GM19025 (cell line): ENCODE measurements around the gene NRXN2.

ENCODE experiments used
- ATAC-seq: cut with Tn5 transposase; IDR thresholded peaks from one replicate; pipeline ENCODE4 v1.9.1; 2021; ENCODE audit warnings: mild to moderate bottlenecking, low read depth, moderate library complexity; ENCODE audit not compliant: unreplicated experiment

NRXN2 gene

GRCh38 chr11:64723907-64724862 lies 1.2 kb upstream of the NRXN2 start:
- no peak for ATAC-seq

DNA sequence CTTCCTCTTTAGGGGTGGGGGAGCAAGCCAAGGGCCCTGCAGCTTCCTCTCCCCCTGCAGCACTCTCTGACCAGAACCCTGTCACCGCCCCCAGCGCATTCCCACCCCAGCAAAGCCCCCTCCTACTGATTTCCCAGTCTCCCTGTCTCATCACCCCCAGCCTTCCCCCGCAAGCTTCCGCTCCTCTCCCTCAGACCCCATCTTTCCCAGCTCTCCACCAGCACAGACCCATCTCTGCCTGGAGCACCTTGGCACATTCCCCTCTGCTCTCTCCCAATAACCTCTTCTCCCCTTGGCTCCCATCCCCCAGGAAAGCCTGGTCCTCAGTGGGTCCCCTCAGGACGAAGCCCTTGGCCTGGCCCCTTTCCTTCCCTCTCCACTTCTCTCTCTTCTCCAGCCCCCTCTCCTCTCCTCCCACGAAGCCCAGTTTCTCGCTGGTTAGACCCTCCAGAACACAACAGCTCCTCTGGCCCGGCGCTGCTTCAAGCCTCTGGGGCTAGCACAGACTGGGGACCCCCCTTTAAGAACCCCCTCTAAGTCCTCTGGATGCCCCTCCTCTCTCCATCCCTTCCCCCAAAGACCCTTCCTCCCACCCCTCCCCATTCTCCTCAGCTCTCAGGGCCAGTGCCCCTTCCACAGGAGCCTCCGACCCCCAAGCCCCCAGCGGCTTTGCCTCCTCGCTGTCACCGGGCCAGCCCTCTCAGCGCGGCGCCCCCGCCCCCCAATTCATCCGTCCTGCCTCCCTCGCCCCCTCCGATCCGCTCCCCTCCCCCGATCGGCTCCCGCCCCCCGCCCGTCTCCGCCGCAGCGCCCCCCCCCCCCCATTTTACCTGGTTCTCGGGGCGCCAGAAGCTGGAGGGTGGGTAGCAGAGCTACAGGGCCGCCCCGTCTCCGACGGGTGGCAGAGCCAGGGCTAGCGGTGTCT lies 594 bp downstream of the NRXN2 start:
- ATAC-seq, result no peak

DNA sequence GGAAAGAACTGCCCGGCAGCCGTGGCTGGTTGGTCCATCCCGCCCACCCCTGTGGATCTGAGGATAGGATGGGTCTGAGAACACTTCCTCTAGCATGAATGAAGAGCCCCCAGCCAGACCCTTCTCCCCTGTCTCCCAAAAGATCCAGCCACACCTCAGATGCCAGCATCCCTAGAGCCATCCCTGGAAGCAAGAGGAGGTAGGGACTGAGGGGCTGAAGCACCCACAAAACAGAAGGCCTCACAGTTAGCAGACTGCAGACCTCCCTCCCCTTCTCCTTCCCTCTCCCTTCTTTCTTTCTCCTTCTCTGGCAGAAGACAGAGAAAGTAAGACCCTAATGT lies 1.7 kb downstream of the NRXN2 start:
- ATAC-seq, result no peak

- no peak for ATAC-seq
Measured at GRCh38 chr11:64720640-64721358, 2.2 kb downstream of the NRXN2 start.

- ATAC-seq, result no peak
Measured at GRCh38 chr11:64720167-64720566, 2.8 kb downstream of the NRXN2 start.

DNA sequence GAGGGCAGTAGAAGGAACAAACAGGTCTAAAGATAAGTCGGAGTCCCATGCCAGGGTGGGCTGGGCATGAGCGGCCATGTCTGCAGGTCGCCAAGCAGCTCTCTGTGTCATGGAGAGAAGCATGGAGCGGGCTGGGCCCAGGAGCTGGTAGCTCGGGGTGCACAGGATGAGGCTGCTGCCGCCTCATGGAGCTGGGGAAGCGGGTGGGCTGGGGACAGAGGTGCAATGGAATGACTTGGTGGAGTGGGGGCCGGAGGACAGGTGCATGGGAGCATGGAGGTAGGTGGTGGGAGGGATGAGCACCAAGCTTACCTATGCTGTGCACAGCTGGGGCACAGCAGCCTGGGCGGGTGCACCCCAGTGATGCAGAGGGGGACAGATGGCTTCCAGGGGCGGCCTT lies 3.6 kb downstream of the NRXN2 start:
- ATAC-seq, result no peak

GRCh38 chr11:64718780-64719124 lies 4.2 kb downstream of the NRXN2 start:
- ATAC-seq, result no peak

- no peak for ATAC-seq
Measured at GRCh38 chr11:64718084-64718779, 4.8 kb downstream of the NRXN2 start.

- ATAC-seq, result no peak
Measured at GRCh38 chr11:64717268-64717578, 5.8 kb downstream of the NRXN2 start.

GRCh38 chr11:64716473-64717267 lies 6.3 kb downstream of the NRXN2 start:
- ATAC-seq, result no peak

DNA sequence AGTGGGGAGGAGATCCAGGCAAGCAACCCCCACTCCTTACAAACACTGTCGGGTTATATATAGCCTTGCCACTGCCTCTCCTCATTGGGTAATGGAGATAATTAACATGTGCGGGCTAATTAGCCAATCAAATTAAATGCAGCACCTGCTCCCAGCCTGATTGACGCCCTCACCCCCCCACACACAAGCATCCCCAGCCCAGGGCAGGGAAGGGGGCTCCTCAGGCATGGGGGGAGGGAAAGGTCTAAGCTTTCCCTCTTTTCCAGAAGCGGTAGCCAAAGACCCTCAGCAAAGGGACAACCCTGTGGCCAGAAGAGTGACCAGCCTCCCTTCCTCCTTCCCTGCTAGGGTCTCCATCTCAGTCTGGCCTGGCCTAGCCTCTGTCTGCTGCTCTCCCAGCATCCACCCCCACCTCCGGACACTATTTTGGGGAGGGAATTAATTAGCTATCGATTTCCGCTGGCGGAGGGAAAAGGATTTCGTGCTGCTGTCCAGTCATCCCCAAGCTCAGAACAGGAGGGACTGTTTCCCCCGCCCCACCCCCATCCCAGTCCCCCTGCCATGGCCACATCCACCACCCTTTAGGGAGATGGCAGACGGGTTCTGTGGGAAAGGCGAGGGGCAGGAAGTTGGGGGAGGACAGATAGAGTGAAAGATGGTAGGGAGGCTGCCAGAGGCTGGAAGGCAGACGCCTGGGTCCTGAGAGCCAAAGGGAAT lies 7.1 kb downstream of the NRXN2 start:
- no peak for ATAC-seq

GRCh38 chr11:64715110-64715509 lies 7.9 kb downstream of the NRXN2 start:
- ATAC-seq, result no peak

DNA sequence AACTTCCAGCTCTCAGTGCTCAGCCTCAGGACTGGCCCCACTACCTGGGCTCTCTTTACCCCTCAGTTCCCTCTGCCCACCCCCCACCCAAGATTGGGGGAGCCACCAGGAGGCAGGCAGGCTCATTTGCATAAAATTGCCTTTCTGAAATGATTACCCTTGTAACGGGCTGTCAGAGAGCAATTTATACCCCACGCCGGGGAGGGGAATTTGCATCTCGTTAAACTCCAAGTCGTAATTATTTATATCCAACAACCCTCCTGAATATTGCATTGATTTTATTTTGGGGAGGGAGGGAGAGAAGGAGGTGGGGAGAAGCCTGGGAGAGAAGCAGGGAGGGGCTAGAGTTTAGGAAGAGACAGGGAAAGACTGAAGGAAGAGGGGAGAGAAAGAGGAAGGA lies 8.3 kb downstream of the NRXN2 start:
- ATAC-seq, result no peak

DNA sequence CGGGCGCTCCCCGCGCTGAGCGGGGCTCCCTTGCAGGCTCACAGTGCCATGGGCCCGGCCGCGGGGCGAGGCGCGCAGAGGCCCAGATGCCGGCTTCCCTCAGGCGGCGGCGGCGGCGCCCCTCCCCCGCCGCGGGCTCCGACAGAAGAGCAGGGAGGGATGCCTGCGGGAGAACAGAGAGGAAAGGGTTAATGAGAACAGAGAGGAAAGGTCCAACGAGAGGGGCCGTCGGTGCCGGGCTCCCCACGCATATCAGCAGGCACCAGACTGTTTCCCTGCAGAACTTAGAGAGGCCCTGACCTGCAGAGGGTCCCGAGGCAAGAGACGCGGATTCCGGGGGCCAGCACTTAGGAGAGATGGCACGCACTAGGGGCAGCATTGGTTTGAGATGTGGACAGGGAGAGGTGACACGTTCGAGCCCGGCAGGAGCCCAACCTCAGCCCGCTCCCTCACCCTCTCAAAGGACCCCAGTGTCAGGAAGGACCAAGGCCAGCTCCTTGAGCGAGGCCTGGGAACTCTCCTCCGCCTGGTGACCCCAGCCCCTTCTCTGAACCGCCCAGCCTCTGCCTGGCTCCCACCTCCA lies 9.1 kb downstream of the NRXN2 start:
- no peak for ATAC-seq

- no peak for ATAC-seq
Measured at GRCh38 chr11:64713016-64713707, 9.8 kb downstream of the NRXN2 start.

GRCh38 chr11:64712430-64713015 lies 10.5 kb downstream of the NRXN2 start:
- ATAC-seq, result no peak

- ATAC-seq, result no peak
Measured at GRCh38 chr11:64711956-64712362, 11.0 kb downstream of the NRXN2 start.
